ENCODE measurements around the gene EDC3. TPM values are rescaled to one million over a fixed set of nuclear protein-coding genes. Genes with fewer than 3 reads are reported as not detected.
A peak's percentile ranks its signal among the peaks of the same experiment; 100 is the strongest.
"Not testable (repeated sequence)": the region's sequence is repeated elsewhere in the genome, so short reads cannot be mapped to it uniquely, and the experiment has no call there.

The EDC3 gene
- total RNA-seq, 2 experiments from 2014 or later: 54.3 to 55.7 TPM

DNA sequence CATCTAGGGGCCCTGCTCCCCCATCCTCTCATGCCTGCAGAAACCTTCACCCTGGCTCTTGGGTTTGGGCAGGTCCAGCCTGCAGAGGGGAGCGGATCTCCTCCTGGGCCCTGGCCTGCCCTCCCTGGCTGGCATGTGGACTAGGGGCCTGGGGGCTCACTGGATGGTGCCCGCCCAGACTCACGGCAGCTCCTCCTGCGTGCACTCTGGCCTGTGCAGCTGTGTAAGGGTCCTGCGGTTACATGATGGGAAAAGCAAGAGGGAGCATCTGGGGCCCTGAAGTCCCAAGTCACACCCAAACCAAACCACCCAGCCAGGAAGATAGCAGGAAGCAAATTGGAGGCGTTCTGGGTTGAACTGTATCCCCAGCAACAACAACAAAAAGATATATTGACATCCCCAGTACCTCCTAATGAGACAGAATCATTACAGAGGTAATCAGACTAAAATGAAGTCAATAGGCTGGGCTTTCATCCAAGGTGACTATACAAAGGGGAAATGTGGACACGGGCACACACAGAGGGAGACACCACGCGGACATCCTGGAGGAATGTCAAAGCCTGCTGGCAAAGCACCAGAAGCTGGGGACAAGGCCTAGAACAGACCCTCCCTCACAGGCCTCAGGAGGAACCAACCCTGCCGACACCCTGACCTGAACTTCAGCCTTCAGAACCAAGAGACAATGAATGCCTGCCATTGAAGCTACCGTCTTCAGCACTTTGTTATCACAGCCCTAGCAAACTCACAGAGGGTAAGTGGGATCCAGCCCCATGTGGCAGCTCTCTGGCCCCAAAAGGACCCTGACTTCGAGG is 90.6 kb downstream of the EDC3 start:
- H3K27me3 Mint-ChIP-seq: no peaks in the 10 kb centered on the region
- H3K27ac Mint-ChIP-seq: no peak overlapping the region
- no peak overlapping the region for H3K4me3 Mint-ChIP-seq
- no peaks in the 10 kb centered on the region for H3K36me3 Mint-ChIP-seq
- peaks cover under 1% of the 10 kb centered on the region for H3K4me1 Mint-ChIP-seq
- no peak for DNase-seq
- no peaks in the 10 kb centered on the region for H3K9me3 Mint-ChIP-seq

DNA sequence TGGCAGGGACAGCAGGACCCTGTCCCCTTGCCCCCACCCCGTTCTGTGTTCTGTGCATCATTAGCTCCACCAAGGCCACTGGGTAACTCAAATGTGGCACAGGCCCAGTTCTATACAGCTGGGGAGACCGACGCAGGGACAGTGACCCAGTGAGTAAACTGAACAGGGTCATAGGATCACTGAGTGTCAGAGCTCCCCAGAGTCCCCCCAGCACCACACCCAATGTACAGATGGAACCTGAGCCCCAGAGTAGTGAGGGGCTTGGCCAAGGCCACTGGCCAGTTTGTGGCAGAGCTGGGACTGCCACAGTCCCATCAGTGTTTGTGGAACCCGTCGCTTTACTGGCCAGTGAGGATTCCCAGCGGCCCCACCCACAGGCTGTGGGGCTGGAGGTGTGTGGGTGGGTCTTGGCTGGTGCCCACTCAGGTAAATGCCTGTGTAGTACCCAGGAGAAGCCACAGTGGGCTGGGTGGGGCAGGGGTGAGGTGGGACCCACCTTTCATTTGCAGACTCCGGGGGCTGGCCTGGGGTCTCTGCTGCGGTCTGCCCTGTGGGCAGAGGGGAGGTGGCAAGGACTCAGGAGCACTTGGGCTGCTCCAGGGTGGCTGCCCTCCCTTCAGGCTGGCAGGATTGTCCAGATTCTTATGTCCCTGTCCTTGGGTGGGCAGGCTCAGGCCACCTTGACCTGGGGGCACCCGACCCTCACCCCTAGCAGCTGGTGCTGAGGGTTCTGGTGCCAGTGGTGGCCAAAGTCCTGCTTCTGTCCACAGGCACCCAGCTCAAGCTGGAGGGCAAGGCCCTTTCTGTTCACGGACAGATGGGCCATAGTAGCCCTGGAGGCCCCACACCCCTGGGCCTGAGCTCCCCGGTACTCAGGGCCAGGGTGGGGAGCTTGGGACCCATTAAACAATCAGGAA is 91.8 kb downstream of the EDC3 start:
- Mint-ChIP-seq H3K36me3 (no peaks in the 10 kb centered on the region), H3K4me3 (no peak overlapping the region), H3K9me3 (no peaks in the 10 kb centered on the region), H3K4me1 (peaks cover 7% of the 10 kb centered on the region), H3K27ac (no peak overlapping the region), H3K27me3 (no peaks in the 10 kb centered on the region)
- DNase-seq: no peak

DNA sequence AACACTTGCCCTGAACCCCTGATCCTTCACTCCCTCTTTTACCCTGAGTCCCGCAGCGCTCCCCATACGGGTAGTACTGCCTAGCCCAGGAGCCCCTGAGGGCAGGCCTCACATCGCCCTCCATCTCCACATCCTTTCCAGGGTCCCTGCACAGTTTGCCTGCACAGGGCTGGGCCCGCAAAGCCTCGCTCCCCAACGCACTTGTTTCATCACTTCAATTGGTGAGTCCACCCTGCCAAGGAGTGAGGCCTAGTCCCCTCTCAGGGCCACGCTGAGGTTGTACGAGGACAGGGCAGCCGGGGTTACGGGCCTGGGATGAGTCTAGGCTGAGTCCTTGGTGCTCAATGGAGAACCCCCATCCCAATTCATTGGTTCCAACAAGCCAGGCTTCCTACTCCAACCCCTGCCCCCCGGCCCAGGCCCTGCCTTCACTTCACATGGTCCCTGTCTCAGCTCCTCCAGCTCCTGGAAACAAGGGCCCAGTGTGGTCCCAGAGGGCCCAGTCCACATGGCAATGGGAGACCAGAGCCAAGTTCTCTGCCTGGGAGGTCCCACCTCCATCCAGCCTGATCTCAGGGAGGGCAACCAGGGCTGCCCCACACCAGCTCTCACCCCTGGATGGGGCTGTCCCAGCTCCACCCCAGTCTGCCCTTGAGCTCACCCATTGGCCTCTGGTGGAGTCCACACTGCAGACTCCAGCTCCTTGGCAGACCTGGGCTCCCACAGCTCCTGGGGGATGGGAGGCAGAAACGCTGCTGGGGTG is 92.6 kb downstream of the EDC3 start:
- peaks cover 7% of the 10 kb centered on the region for H3K36me3 Mint-ChIP-seq
- no peak overlapping the region for H3K27ac Mint-ChIP-seq
- H3K9me3 Mint-ChIP-seq: no peaks in the 10 kb centered on the region
- H3K4me3 Mint-ChIP-seq: no peak overlapping the region
- peaks cover 13% of the 10 kb centered on the region for H3K4me1 Mint-ChIP-seq
- DNase-seq: no peak
- no peaks in the 10 kb centered on the region for H3K27me3 Mint-ChIP-seq

DNA sequence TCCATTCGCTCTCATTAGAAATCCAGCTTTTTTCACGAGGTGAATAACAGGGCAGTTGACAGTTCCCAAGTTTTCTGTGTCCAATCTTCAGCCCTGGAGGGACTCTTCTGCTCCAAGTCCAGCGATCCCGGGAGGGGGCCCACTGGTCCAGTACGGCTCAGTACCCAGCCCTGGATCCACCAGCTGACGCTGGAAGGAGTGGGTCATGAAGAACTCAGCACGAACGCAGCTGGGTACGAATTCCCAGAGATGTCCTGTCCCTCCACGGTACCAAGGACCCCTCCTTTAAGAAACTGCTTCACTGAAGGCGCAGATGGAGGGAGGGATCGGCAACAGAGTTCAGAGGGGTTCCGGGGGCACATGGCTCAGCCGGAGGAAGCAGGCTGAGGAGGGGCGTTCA is 96.7 kb downstream of the EDC3 start:
- Mint-ChIP-seq H3K27me3 (no peaks in the 10 kb centered on the region), H3K4me3 (peak overlapping the region; percentile 96), H3K9me3 (no peaks in the 10 kb centered on the region), H3K36me3 (peaks cover 11% of the 10 kb centered on the region), H3K4me1 (peaks cover 18% of the 10 kb centered on the region), H3K27ac (peak overlapping the region; percentile 98)
- no peak for DNase-seq

DNA sequence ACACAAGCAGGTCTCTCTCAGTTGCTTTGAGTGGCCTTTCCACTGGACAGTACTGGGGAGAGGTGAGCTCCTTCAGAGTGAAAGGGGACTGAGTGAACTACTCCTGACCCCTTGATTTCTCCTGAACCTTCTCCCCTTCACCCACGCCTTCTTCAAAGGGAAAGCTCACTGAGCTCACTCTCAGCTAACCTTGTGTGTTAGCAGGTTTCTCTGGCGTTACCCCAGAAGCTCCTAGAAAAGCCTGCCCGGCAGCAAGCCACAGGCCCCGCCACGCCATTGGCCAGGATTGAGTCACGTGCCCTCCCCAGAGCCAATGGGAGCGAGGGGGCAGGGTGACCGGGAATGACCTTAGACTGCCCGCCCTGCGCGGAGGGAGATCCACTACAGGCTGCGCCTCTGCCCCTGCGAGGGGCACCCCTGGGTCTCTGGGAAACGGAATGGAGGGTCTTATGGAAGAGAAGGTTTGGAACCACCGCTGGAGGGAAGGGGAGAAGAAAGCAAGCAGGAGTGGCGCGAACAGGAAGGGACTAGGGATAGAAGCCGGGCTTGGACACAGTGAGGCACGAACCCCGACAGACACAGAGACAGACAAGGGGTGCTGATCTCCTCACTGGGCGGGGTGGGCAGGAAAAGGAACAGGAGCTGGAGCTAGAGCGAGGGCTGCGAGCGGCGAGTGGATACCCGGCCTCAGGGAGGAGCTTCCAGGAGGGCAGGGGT is 97.5 kb downstream of the EDC3 start:
- no peaks in the 10 kb centered on the region for H3K27me3 Mint-ChIP-seq
- H3K4me1 Mint-ChIP-seq: peaks cover 18% of the 10 kb centered on the region
- H3K36me3 Mint-ChIP-seq: peaks cover 15% of the 10 kb centered on the region
- peak overlapping the region; percentile 96 for H3K4me3 Mint-ChIP-seq
- DNase-seq: peak; percentile 90
- H3K9me3 Mint-ChIP-seq: no peaks in the 10 kb centered on the region
- peak overlapping the region; percentile 98 for H3K27ac Mint-ChIP-seq

DNA sequence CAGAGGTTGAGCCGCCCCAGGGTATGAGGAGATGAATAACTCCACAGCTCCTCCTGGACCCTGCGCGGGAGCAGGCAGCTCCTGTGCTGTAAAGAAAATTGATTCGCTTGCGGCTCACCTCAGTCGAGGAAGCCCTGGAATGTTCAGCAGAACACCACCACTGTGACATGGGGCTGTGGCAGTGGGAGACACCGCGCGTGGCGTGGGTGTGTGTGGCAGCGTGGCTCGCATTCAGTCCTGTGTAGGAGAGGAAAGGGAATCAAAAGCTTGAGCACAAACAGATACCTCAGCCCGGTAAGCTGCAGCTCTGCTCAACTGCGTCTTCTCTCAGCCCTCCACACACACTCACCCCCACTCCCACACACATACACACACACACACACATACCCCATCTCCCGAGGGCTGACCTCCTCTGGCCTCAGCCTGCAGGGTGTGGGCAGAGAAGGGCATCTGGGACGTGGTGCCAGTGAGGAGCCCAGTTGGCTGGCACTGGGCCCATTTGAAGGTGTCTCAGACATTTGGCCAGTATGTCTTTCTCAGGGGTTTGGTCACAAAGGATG is 98.6 kb downstream of the EDC3 start:
- not testable (repeated sequence) for H3K27me3 Mint-ChIP-seq, H3K27ac Mint-ChIP-seq, DNase-seq, H3K9me3 Mint-ChIP-seq, H3K4me3 Mint-ChIP-seq
- Mint-ChIP-seq H3K4me1 (peaks cover 18% of the 10 kb centered on the region), H3K36me3 (peaks cover 15% of the 10 kb centered on the region)

DNA sequence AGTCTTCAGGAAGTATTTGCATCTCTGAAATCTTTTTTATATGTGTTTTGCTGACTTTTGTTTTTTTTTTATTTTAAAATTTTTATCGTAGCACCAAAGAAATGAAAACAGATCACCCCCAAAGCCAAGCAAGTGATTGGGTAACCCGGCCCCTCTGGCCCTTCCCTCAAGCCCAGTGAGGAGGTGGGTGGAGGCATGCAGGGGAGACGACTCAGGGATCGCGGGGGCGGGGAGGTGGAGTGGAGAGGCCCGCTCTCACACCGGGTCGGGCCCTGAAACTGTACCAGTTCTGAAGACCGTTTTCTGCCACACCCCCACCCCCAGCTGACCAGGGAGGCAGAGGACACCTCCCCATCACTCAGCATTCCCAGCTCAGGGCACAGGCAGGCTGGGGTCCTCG is 99.1 kb downstream of the EDC3 start:
- Mint-ChIP-seq H3K36me3 (peaks cover 15% of the 10 kb centered on the region), H3K4me1 (peaks cover 18% of the 10 kb centered on the region)
- not testable (repeated sequence) for H3K27ac Mint-ChIP-seq, H3K27me3 Mint-ChIP-seq, H3K9me3 Mint-ChIP-seq, H3K4me3 Mint-ChIP-seq, DNase-seq

DNA sequence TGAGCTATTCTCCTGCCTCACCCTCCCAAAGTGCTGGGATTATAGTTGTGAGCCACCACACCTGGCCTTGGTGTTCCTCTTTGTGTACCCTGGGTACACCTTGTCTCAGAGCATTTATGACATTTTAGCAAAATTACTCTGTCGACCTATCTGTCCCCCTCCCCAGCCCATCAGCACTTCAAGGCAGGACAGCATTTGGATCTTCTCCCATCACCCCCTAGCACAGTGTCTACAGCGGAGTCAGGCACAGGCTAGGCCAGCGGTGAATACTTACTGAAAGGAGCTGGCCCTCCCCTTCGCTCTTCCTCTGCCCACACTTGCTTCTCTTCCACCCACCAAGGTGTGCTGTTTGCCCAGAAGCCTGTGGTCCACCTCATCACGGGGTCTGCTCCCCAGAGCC is 100.6 kb downstream of the EDC3 start:
- DNase-seq: no peak
- Mint-ChIP-seq H3K4me1 (peaks cover 18% of the 10 kb centered on the region), H3K4me3 (no peak overlapping the region), H3K27me3 (no peaks in the 10 kb centered on the region), H3K9me3 (no peaks in the 10 kb centered on the region), H3K27ac (peak overlapping the region; percentile 20), H3K36me3 (peaks cover 15% of the 10 kb centered on the region)

DNA sequence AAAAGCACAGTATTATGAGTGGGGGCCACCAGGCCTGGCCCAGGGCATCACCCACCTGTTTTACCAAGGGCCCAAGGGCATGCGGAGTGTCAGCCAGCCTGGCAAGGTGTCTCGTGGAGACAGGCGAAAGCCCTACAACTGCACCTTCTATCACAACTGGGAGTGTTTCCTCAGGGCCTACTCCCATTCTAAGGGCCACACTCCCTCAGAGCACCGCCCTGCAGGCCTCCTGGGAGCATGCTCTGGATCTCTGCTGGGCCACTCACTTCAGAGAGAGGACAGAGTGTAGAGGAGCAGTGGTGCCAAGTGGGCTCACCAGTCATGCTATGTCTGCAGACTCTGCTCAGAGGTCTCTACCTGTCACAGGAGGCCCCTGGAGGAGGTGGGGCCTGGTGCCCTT is 101.4 kb downstream of the EDC3 start:
- H3K36me3 Mint-ChIP-seq: peaks cover 15% of the 10 kb centered on the region
- H3K27me3 Mint-ChIP-seq: no peaks in the 10 kb centered on the region
- peaks cover 15% of the 10 kb centered on the region for H3K4me1 Mint-ChIP-seq
- no peaks in the 10 kb centered on the region for H3K9me3 Mint-ChIP-seq
- peak overlapping the region; percentile 25 for H3K27ac Mint-ChIP-seq
- DNase-seq: no peak
- H3K4me3 Mint-ChIP-seq: no peak overlapping the region

DNA sequence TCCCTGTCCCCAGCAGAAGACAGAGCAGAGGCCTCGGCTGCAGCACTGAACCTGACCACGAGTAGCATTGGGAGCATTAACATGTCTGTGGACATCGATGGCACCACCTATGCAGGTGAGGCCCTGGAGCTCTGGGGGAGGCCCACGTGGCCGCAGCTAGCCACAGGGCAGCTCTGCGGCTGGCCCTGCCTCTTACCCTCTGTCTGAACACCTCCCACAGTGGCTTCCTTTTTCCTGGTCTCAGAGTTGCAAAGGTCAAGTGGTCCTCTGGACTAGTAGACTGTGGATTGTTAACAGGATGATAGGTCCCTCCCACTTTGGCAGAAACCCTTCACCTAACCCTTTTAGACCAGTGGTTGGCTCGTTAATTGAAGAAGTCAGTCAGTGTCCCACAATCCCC is 102.7 kb downstream of the EDC3 start:
- Mint-ChIP-seq H3K9me3 (no peaks in the 10 kb centered on the region), H3K27ac (no peak overlapping the region), H3K4me1 (peaks cover 4% of the 10 kb centered on the region), H3K4me3 (no peak overlapping the region), H3K27me3 (no peaks in the 10 kb centered on the region), H3K36me3 (peaks cover 7% of the 10 kb centered on the region)
- no peak for DNase-seq

DNA sequence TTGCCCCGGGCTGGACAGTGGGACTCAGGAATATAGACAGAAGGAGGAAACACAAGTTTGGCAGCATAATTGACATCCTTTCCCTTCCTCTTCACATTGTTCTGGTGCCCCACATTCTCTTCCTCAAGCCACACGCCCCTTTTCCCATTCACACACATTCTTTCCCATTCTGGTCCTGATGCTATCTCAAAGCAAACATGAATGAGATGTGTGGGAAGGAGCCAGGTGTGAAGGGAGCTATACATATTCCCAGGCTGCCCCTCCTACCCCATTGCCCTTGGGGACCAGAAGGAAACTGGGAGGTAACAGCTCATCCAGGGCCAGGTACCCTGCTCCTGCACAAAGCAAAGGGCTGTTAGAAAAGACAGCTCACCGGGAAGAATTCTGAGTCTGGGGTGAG is 103.6 kb downstream of the EDC3 start:
- no peaks in the 10 kb centered on the region for H3K27me3 Mint-ChIP-seq
- no peaks in the 10 kb centered on the region for H3K9me3 Mint-ChIP-seq
- DNase-seq: no peak
- H3K27ac Mint-ChIP-seq: peak overlapping the region; percentile 29
- H3K36me3 Mint-ChIP-seq: peaks cover 4% of the 10 kb centered on the region
- no peaks in the 10 kb centered on the region for H3K4me1 Mint-ChIP-seq
- H3K4me3 Mint-ChIP-seq: no peak overlapping the region

DNA sequence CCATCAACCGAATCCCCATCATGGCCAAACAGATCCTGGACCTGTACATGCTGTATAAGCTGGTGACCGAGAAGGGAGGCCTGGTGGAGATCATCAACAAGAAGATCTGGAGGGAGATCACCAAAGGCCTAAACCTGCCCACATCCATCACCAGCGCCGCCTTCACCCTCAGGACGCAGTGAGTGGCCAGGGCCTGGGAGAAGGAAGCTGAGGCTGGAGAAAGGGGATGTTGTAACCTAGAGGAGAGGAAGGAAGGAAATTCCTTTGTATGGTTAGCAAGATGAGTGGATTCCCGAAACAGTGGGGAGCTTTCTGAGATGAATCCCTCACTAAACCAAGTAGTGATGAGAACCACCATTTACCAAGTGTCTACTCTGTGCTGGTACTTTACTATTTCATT is 106.0 kb downstream of the EDC3 start:
- DNase-seq: no peak
- Mint-ChIP-seq H3K36me3 (peaks cover 4% of the 10 kb centered on the region), H3K27ac (no peak overlapping the region), H3K4me1 (no peaks in the 10 kb centered on the region), H3K27me3 (no peaks in the 10 kb centered on the region), H3K9me3 (no peaks in the 10 kb centered on the region), H3K4me3 (no peak overlapping the region)

DNA sequence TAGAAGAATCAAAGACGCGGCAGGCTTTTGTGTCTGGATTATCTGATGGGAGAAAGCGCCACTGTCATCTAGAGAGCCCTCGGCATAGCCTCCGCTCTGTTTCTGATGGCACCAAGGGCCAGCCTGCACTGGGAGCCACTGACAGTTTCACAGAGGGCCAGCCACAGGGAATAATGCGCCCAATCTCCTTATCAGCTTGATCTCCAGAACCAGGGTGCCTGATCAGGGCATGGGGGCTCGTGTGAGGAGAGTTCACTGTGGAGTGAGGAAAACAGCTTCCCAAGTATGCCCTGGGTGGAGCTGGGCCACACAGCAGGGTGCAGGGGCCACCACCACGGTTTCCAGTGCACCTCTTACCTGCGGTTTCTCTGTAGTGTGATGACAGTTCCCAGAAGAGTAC is 110.0 kb downstream of the EDC3 start:
- H3K27me3 Mint-ChIP-seq: no peaks in the 10 kb centered on the region
- H3K9me3 Mint-ChIP-seq: no peaks in the 10 kb centered on the region
- no peak overlapping the region for H3K4me3 Mint-ChIP-seq
- DNase-seq: no peak
- no peak overlapping the region for H3K27ac Mint-ChIP-seq
- H3K4me1 Mint-ChIP-seq: no peaks in the 10 kb centered on the region
- H3K36me3 Mint-ChIP-seq: no peaks in the 10 kb centered on the region

DNA sequence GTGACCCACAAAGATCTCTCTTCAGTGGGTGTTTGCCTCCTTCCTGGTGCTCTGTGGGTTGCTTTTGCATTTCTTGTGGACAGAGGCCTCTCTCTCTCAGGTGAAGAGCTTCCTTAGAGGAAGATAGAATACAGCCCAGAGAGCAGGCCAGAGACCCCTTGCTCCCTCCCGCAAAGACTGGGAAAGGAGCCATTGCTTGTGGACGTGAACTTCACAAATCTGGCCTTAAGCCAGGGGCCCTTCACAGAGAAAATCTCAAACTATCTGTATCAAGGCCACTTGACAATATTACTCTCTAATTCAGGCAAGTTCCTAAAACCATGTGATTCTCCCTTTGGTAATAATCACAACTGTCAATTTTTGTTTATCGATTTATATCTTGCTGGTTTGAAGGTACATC is 110.6 kb downstream of the EDC3 start:
- H3K27me3 Mint-ChIP-seq: no peaks in the 10 kb centered on the region
- no peaks in the 10 kb centered on the region for H3K36me3 Mint-ChIP-seq
- no peaks in the 10 kb centered on the region for H3K9me3 Mint-ChIP-seq
- no peak overlapping the region for H3K4me3 Mint-ChIP-seq
- H3K4me1 Mint-ChIP-seq: no peaks in the 10 kb centered on the region
- no peak for DNase-seq
- no peak overlapping the region for H3K27ac Mint-ChIP-seq
